UCSD-AML1 (cell line): ENCODE data around the gene GABRR2.

Source experiments
- DNase-seq: peaks from one replicate; lab custom pipeline; 2025; ENCODE audit not compliant: unreplicated experiment; lab: John Stamatoyannopoulos, UW

GABRR2 gene

DNA sequence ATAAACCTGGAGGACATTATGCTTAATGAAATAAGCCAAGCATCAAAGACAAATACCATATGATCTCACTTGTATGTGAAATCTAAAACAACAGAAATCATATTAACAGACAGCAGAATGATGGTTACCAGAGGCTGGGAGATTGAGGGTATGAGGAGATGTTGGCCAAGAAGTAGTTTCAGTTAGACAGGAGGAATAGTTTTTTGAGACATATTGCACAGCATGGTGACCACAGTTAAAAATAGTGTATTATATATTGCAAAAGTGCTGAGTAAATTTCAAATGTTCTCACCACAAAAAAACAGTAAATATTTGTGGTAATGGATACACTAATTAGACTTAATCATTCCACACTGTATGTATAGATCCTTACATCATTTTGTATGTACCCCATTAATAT is 99.7 kb downstream of the GABRR2 start:
- DNase-seq = no peak

DNA sequence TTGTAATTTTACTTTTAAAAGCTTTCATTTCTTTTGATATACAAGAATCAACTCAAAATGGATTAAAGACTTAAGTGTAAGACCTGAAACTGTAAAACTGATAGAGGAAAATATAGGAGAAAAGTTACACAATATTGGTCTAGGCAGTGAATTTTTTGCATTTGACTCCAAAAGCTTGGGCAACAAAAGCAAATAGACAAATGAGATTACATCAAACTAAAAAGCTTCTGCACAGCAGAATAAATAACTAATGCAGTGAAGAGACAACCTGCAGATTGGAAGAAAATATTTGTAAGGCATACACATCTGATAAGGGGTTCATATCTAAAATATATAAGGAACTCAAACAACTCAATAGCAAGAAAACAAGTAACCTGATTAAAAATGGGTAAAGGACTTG is 100.9 kb downstream of the GABRR2 start:
- DNase-seq = no peak

DNA sequence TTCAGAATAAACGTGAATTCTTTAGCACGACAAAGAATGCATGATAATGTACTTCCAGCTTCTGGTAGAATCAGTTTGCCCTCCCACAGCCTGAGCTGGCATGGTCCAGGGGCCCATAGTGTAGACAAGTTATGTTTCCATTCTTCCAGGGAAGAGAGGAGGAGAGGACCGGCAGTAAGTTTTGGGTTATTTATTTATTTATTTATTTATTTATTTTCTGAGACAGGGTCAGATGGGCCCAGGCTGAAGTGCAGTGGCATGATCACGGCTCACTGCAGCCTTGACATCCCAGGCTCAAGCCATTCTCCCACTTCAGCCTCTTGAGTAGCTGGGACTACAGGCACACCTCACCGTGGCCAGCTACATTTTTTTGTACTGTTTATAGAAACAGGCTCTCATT is 102.6 kb downstream of the GABRR2 start:
- no peak for DNase-seq

DNA sequence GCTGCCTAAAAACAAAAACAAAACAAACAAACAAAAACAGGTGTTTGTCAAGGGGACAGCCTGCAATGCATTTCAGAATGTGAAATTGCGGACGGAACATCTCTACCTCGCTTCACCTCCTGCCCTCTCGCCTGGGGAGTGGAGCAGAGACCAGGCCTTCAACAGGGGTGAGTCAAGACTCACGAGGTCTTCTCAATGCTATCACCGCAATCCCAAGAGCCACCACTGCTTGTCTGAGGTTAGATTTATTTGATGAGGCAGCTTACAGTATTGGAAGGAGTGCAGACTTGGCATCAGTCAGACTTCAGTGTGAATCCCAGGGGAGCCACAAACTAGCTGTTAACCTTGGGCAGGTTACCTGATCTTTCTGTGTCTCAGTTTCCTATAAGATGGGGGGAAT is 105.6 kb downstream of the GABRR2 start:
- DNase-seq = no peak

DNA sequence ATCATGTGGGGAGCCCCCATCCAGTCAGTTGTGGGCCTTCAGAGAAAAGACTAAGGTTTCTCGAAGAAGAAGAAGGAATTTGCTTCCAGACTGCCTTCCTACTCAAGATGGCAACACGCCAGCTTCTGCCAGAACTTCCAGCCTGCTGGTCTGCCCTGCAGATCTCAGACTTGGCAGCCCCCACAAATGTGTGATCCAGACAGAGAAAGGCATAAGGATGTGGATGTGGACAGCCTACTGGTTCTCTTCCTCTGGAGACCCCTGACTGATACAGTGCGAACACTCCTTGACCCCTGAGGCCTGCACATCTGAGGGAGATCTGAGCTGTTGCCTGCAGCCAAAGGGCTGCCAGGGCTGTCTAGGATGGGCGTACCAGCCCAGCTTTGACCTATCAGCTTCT is 106.5 kb downstream of the GABRR2 start:
- no peak for DNase-seq
